Spleen (tissue), 11 donors: ENCODE measurements around the gene DNAJA2. TPM values are rescaled to one million over a fixed set of nuclear protein-coding genes. Genes with fewer than 3 reads are reported as not detected.
"Not testable (repeated sequence)": the region's sequence is repeated elsewhere in the genome, so short reads cannot be mapped to it uniquely, and the experiment has no call there.

ENCODE experiments used
- DNase-seq: peaks from one replicate; pipeline ENCODE4 v3.0.0-alpha.2; 2020
- H3K27ac ChIP-seq, 8 donors: fragments of 200-600 bp; sonication (generic) in 7 of 8; 1 replicate in 4 of 8; 2 replicates in 4 of 8; pipeline versions ENCODE4 v1.5.0 to v1.8.0; 2016 to 2021; ENCODE audit warnings: inconsistent platforms in 4 of 8, mild to moderate bottlenecking in 4 of 8, moderate library complexity in 1 of 8
- H3K27me3 ChIP-seq, 7 donors: fragments of 200-600 bp; sonication (generic) in 6 of 7; replicated peaks in 1 of 7; 1 replicate in 4 of 7; 2 replicates in 3 of 7; pipeline versions ENCODE4 v1.5.0 to v1.8.0; 2016 to 2021; ENCODE audit warnings: inconsistent platforms in 3 of 7, mild to moderate bottlenecking in 1 of 7
- H3K36me3 ChIP-seq, 6 donors: fragments of 200-600 bp; sonication (generic) in 5 of 6; 1 replicate in 4 of 6; 2 replicates in 2 of 6; pipeline versions ENCODE4 v1.5.0 to v1.8.0; 2016 to 2021; ENCODE audit warnings: inconsistent platforms in 2 of 6
- H3K4me1 ChIP-seq, 6 donors: fragments of 200-600 bp; sonication (generic) in 5 of 6; 1 replicate in 3 of 6; 2 replicates in 3 of 6; pipeline versions ENCODE4 v1.5.0 to v1.8.0; 2016 to 2021; ENCODE audit warnings: inconsistent platforms in 3 of 6
- H3K4me3 ChIP-seq, 8 donors: fragments of 200-600 bp; sonication (generic) in 7 of 8; 1 replicate in 4 of 8; 2 replicates in 4 of 8; pipeline versions ENCODE4 v1.5.0 to v1.8.0; 2016 to 2021; ENCODE audit warnings: inconsistent platforms in 4 of 8, mild to moderate bottlenecking in 4 of 8, moderate library complexity in 2 of 8
- H3K9me3 ChIP-seq, 8 donors: fragments of 200-600 bp; sonication (generic) in 7 of 8; 1 replicate in 4 of 8; 2 replicates in 4 of 8; pipeline versions ENCODE4 v1.5.0 to v1.8.0; 2016 to 2021; ENCODE audit warnings: inconsistent platforms in 4 of 8
- CTCF ChIP-seq, 11 experiments: fragments of 200-600 bp in 7 of 11; fragments of 450-650 bp in 4 of 11; sonication (generic) in 4 of 11; IDR thresholded peaks in 8 of 11; conservative IDR thresholded peaks in 3 of 11; 1 replicate in 7 of 11; 2 replicates in 4 of 11; pipeline versions ENCODE4 v1.4.0 to v1.8.0; 2016 to 2021; ENCODE audit warnings: antibody characterized with exemption in 11 of 11, inconsistent platforms in 4 of 11, mild to moderate bottlenecking in 1 of 11
- POLR2A ChIP-seq, 3 donors: fragments of 450-650 bp; IDR thresholded peaks; one replicate each; pipeline ENCODE4 v1.5.1; 2017; ENCODE audit warnings: antibody characterized with exemption in 3 of 3, mild to moderate bottlenecking in 1 of 3
- POLR2AphosphoS5 ChIP-seq, 3 donors: sonication (generic); formaldehyde crosslinking; IDR thresholded peaks; one replicate each; pipeline ENCODE4 v1.5.1; 2017; ENCODE audit warnings: antibody characterized with exemption in 3 of 3
- WGBS, 5 donors: extraction: QIAGEN DNeasy Blood & Tissue Kit in 3 of 5; methylation state at CpG; one replicate each; pipeline versions ENCODE4 v1.1.5 to v1.1.7; 2013 to 2018; 5-methylcytosine and 5-hydroxymethylcytosine counted together
- intact Hi-C: fragments of 100-400 bp; cut with DNase I; formaldehyde crosslinking; loops from one replicate; pipeline ENCODE4 v1.15.0; 2023; ENCODE audit warnings: low total_unique reads
- polyA plus RNA-seq, 3 donors: library from polyadenylated mRNA; stranded (reverse); fragments of 200-250 nt; gene quantifications; one replicate each; pipeline ENCODE4 v1.2.1, GENCODE V29; 2013
- total RNA-seq, 7 donors: library from RNA; depleted of rRNA in 3 of 7; stranded (reverse); fragments of >200 nt in 3 of 7; fragmentation: NEBNext Ultra II Directional in 4 of 7; extraction: Animal tissue kit (Norgen Biotek cat#: 25700) in 4 of 7; gene quantifications; one replicate each; pipeline versions ENCODE4 v1.1.0 to v1.2.1, GENCODE V29; 2016 to 2021
- donor health status: healthy with polysubstance abuse.
- donor health status: DM: no; HTN: no; CAD: no; lungs with moderate emphysema.
- donor health status: DM: no; HTN: no; CAD: no.
- donor health status: Bipolar disorder and iron deficiency.
- donor health status: healthy.
- donor health status: DM: no; HTN: no; CAD: no.
- donor health status: DM: yes; HTN: yes; CAD: no.

The DNAJA2 gene
- total and polyA plus RNA-seq, 10 donors = 25.0 to 61.5 (median 50.4) TPM

GRCh38 chr16:47008612-47009011, 35.1 kb upstream of the DNAJA2 start:
- Histone ChIP-seq H3K27ac (no peak overlapping the region), H3K4me1 (no peaks in the 10 kb centered on the region), H3K27me3 (no peaks in the 10 kb centered on the region), H3K4me3 (no peak overlapping the region), H3K9me3 (peaks cover 0 to 4% (median 0%) of the 10 kb centered on the region in 8 donors), H3K36me3 (no peaks in the 10 kb centered on the region)
- WGBS, 5 donors = 84 to 91% (median 87%) methylated on average over 2 of the region's 2 CpGs
- TF ChIP-seq POLR2AphosphoS5 (IDR thresholded peaks at IDR 0.05) (no peak), CTCF (IDR thresholded peaks at IDR 0.05 in 8 of 11, conservative IDR thresholded peaks at IDR 0.05 in 3 of 11) (no peak), POLR2A (IDR thresholded peaks at IDR 0.05) (no peak)
- DNase-seq = no peak
- intact Hi-C loops = no loop called here

- no peaks in the 10 kb centered on the region for H3K4me1 ChIP-seq
- H3K27me3 ChIP-seq = no peaks in the 10 kb centered on the region
- TF ChIP-seq CTCF (IDR thresholded peaks at IDR 0.05 in 8 of 11, conservative IDR thresholded peaks at IDR 0.05 in 3 of 11) (no peak), POLR2AphosphoS5 (IDR thresholded peaks at IDR 0.05) (no peak), POLR2A (IDR thresholded peaks at IDR 0.05) (no peak)
- peaks cover 0 to 4% (median 0%) of the 10 kb centered on the region in 8 donors for H3K9me3 ChIP-seq
- no peaks in the 10 kb centered on the region for H3K36me3 ChIP-seq
- no peak for DNase-seq
- WGBS, 5 donors = 90 to 97% (median 95%) methylated on average over 4 of the region's 4 CpGs
- intact Hi-C loops = no loop called here
- H3K4me3 ChIP-seq = no peak overlapping the region
- H3K27ac ChIP-seq = no peak overlapping the region
Measured at GRCh38 chr16:47008174-47008573, 34.7 kb upstream of the DNAJA2 start.

GRCh38 chr16:47004652-47005051, 31.2 kb upstream of the DNAJA2 start:
- Histone ChIP-seq H3K9me3 (peaks cover 0 to 4% (median 0%) of the 10 kb centered on the region in 8 donors), H3K4me3 (no peak overlapping the region), H3K27me3 (no peaks in the 10 kb centered on the region), H3K4me1 (no peaks in the 10 kb centered on the region), H3K36me3 (no peaks in the 10 kb centered on the region), H3K27ac (no peak overlapping the region)
- WGBS, 5 donors = 81 to 94% (median 84%) methylated on average over 2 of the region's 2 CpGs
- TF ChIP-seq CTCF (IDR thresholded peaks at IDR 0.05 in 8 of 11, conservative IDR thresholded peaks at IDR 0.05 in 3 of 11) (no peak), POLR2A (IDR thresholded peaks at IDR 0.05) (no peak), POLR2AphosphoS5 (IDR thresholded peaks at IDR 0.05) (no peak)
- intact Hi-C loops = no loop called here
- no peak for DNase-seq

- H3K27me3 ChIP-seq, intact Hi-C loops, H3K36me3 ChIP-seq, H3K9me3 ChIP-seq, H3K4me1 ChIP-seq, DNase-seq, H3K4me3 ChIP-seq, H3K27ac ChIP-seq: not testable (repeated sequence)
- 94 to 99% (median 96%) methylated on average over 9 to 24 of the region's 29 CpGs; no CpG with 5 or more reads in 1 of the 5 donors for WGBS, 5 donors
Measured at GRCh38 chr16:47000066-47000465, 26.6 kb upstream of the DNAJA2 start.

GRCh38 chr16:46997844-46998243, 24.4 kb upstream of the DNAJA2 start:
- intact Hi-C loops = no loop called here
- Histone ChIP-seq H3K27ac (no peak overlapping the region), H3K36me3 (no peaks in the 10 kb centered on the region), H3K4me1 (no peaks in the 10 kb centered on the region), H3K27me3 (no peaks in the 10 kb centered on the region), H3K9me3 (no peaks in the 10 kb centered on the region), H3K4me3 (no peak overlapping the region)
- TF ChIP-seq POLR2A (IDR thresholded peaks at IDR 0.05) (no peak), CTCF (IDR thresholded peaks at IDR 0.05 in 8 of 11, conservative IDR thresholded peaks at IDR 0.05 in 3 of 11) (no peak), POLR2AphosphoS5 (IDR thresholded peaks at IDR 0.05) (no peak)
- DNase-seq = no peak
- 95 to 98% (median 96%) methylated on average over 3 of the region's 3 CpGs for WGBS, 5 donors
